GM19452 (cell line): ENCODE results near the gene TRIM24.

Experiments used
- ATAC-seq: cut with Tn5 transposase; IDR thresholded peaks from one replicate; pipeline ENCODE4 v1.9.1; 2021; ENCODE audit not compliant: unreplicated experiment

TRIM24 gene

GRCh38 chr7:138570715-138571114, 110.7 kb downstream of the TRIM24 start:
- ATAC-seq: no peak

- ATAC-seq: no peak
Measured at GRCh38 chr7:138573741-138574140, 113.7 kb downstream of the TRIM24 start.

- no peak for ATAC-seq
Measured at GRCh38 chr7:138575897-138576428, 115.9 kb downstream of the TRIM24 start.

- ATAC-seq: no peak
Measured at GRCh38 chr7:138579136-138579535, 119.1 kb downstream of the TRIM24 start.

- ATAC-seq: no peak
Measured at GRCh38 chr7:138579671-138580070, 119.6 kb downstream of the TRIM24 start.

GRCh38 chr7:138581065-138581464, 121.0 kb downstream of the TRIM24 start:
- ATAC-seq: no peak

- no peak for ATAC-seq
Measured at GRCh38 chr7:138584283-138584682, 124.2 kb downstream of the TRIM24 start.

GRCh38 chr7:138584696-138585095, 124.6 kb downstream of the TRIM24 start:
- ATAC-seq: no peak

- ATAC-seq: no peak
Measured at GRCh38 chr7:138585283-138585993, 125.4 kb downstream of the TRIM24 start.

- no peak for ATAC-seq
Measured at GRCh38 chr7:138587485-138587884, 127.4 kb downstream of the TRIM24 start.

- ATAC-seq: no peak
Measured at GRCh38 chr7:138588986-138589385, 128.9 kb downstream of the TRIM24 start.

GRCh38 chr7:138590154-138590553, 130.1 kb downstream of the TRIM24 start:
- no peak for ATAC-seq

GRCh38 chr7:138595454-138595853, 135.4 kb downstream of the TRIM24 start:
- ATAC-seq: no peak

- ATAC-seq: no peak
Measured at GRCh38 chr7:138602451-138602850, 142.4 kb downstream of the TRIM24 start.

GRCh38 chr7:138603549-138604318, 143.7 kb downstream of the TRIM24 start:
- no peak for ATAC-seq

- no peak for ATAC-seq
Measured at GRCh38 chr7:138606236-138606635, 146.2 kb downstream of the TRIM24 start.

- ATAC-seq: no peak
Measured at GRCh38 chr7:138607216-138608126, 147.4 kb downstream of the TRIM24 start.

GRCh38 chr7:138608275-138608674, 148.2 kb downstream of the TRIM24 start:
- ATAC-seq: peak; percentile 73

- ATAC-seq: no peak
Measured at GRCh38 chr7:138610671-138611170, 150.7 kb downstream of the TRIM24 start.

- ATAC-seq: no peak
Measured at GRCh38 chr7:138613630-138614029, 153.6 kb downstream of the TRIM24 start.

- no peak for ATAC-seq
Measured at GRCh38 chr7:138616085-138616484, 156.0 kb downstream of the TRIM24 start.
